HL-60 (cell line): ENCODE results near the gene LGALS7B.

Source experiments
- DNase-seq, 2 experiments: peaks; one replicate each; pipeline ENCODE4 v3.0.0-alpha.2; 2010 to 2020; ENCODE audit warnings: low read depth in 1 of 2, low spot score in 1 of 2
- H3K27ac ChIP-seq: fragments of 250-450 bp; sonication (Bioruptor Pico); replicated peaks from 2 replicates; pipeline ENCODE4 v1.5.1; 2020; ENCODE audit warnings: mild to moderate bottlenecking, moderate library complexity
- H3K27me3 ChIP-seq: fragments of 250-450 bp; sonication (Bioruptor Pico); 2 replicates; pipeline ENCODE4 v1.5.1; 2021; ENCODE audit warnings: mild to moderate bottlenecking, moderate library complexity; ENCODE audit not compliant: insufficient read depth, poor library complexity, severe bottlenecking
- H3K4me3 ChIP-seq: replicated peaks from 2 replicates; pipeline ENCODE4 v1.5.1; 2011; ENCODE audit warnings: mild to moderate bottlenecking, control low read depth, low read length; ENCODE audit not compliant: insufficient read depth
- CTCF ChIP-seq: IDR thresholded peaks from one replicate; pipeline ENCODE4 v1.5.1; 2011; ENCODE audit warnings: low read length, control low read depth, inconsistent platforms; ENCODE audit not compliant: insufficient read depth
- GABPA ChIP-seq: IDR thresholded peaks from 2 replicates; pipeline ENCODE4 v1.6.1; 2012; ENCODE audit warnings: low read depth
- POLR2AphosphoS5 ChIP-seq: IDR thresholded peaks from 2 replicates; pipeline ENCODE4 v1.6.1; 2012; ENCODE audit warnings: low read depth
- REST ChIP-seq: IDR thresholded peaks from 2 replicates; pipeline ENCODE4 v1.6.1; 2012; ENCODE audit warnings: low read depth; ENCODE audit not compliant: insufficient replicate concordance
- SPI1 ChIP-seq: IDR thresholded peaks from 2 replicates; pipeline ENCODE4 v1.6.1; 2012; ENCODE audit warnings: low read depth, mild to moderate bottlenecking, borderline replicate concordance

The LGALS7B gene

GRCh38 chr19:38799104-38799503 lies 10.1 kb downstream of the LGALS7B start:
- Histone ChIP-seq H3K4me3 (no peak overlapping the region), H3K27ac (no peak overlapping the region), H3K27me3 (no peaks in the 10 kb centered on the region)
- no peak for DNase-seq
- TF ChIP-seq CTCF: no peak

- Histone ChIP-seq H3K27ac (no peak overlapping the region), H3K4me3 (no peak overlapping the region), H3K27me3 (no peaks in the 10 kb centered on the region)
- TF ChIP-seq CTCF: no peak
- no peak for TF ChIP-seq SPI1
- no peak for TF ChIP-seq GABPA
- TF ChIP-seq POLR2AphosphoS5: no peak
- TF ChIP-seq REST: no peak
- no peak for DNase-seq
Measured at GRCh38 chr19:38800577-38801347, 11.8 kb downstream of the LGALS7B start.

GRCh38 chr19:38801359-38802095 lies 12.5 kb downstream of the LGALS7B start:
- no peak overlapping the region for H3K4me3 ChIP-seq
- H3K27ac ChIP-seq: no peak overlapping the region
- no peak for DNase-seq
- no peaks in the 10 kb centered on the region for H3K27me3 ChIP-seq
- no peak for TF ChIP-seq CTCF
- TF ChIP-seq POLR2AphosphoS5: no peak
- no peak for TF ChIP-seq REST
- TF ChIP-seq GABPA: no peak
- TF ChIP-seq SPI1: no peak
